ENCODE data around the gene REEP5.

The REEP5 gene

GRCh38 chr5:112951124-112951702 lies 29.2 kb upstream of the REEP5 start:
- no peak overlapping the region for H3K4me3 Mint-ChIP-seq
- H3K27ac Mint-ChIP-seq: no peak overlapping the region
- H3K36me3 Mint-ChIP-seq (ENCODE audit: low read depth): no peaks in the 10 kb centered on the region
- no peaks in the 10 kb centered on the region for H3K9me3 Mint-ChIP-seq
- peaks cover 8% of the 10 kb centered on the region for H3K4me1 Mint-ChIP-seq (ENCODE audit: low read depth)
- peaks cover 5% of the 10 kb centered on the region for H3K27me3 Mint-ChIP-seq (ENCODE audit: low read depth)
- no peak for DNase-seq (ENCODE audit: low spot score)

- no peak for DNase-seq (ENCODE audit: low spot score)
- Mint-ChIP-seq H3K9me3 (no peaks in the 10 kb centered on the region), H3K27me3 (ENCODE audit: low read depth) (peaks cover 5% of the 10 kb centered on the region), H3K36me3 (ENCODE audit: low read depth) (no peaks in the 10 kb centered on the region), H3K27ac (no peak overlapping the region), H3K4me3 (no peak overlapping the region), H3K4me1 (ENCODE audit: low read depth) (peaks cover 15% of the 10 kb centered on the region)
These were observed 26.4 kb upstream of the REEP5 start for GRCh38 chr5:112948458-112948857.

GRCh38 chr5:112940670-112941069 lies 18.6 kb upstream of the REEP5 start:
- Mint-ChIP-seq H3K27ac (no peak overlapping the region), H3K36me3 (ENCODE audit: low read depth) (no peaks in the 10 kb centered on the region), H3K9me3 (no peaks in the 10 kb centered on the region), H3K4me3 (no peak overlapping the region), H3K27me3 (ENCODE audit: low read depth) (peaks cover 9% of the 10 kb centered on the region), H3K4me1 (ENCODE audit: low read depth) (peaks cover 2% of the 10 kb centered on the region)
- no peak for DNase-seq (ENCODE audit: low spot score)

GRCh38 chr5:112938286-112938685 lies 16.3 kb upstream of the REEP5 start:
- no peak for DNase-seq (ENCODE audit: low spot score)
- H3K27ac Mint-ChIP-seq: no peak overlapping the region
- H3K4me1 Mint-ChIP-seq (ENCODE audit: low read depth): peaks cover 9% of the 10 kb centered on the region
- H3K4me3 Mint-ChIP-seq: no peak overlapping the region
- H3K36me3 Mint-ChIP-seq (ENCODE audit: low read depth): no peaks in the 10 kb centered on the region
- H3K27me3 Mint-ChIP-seq (ENCODE audit: low read depth): peaks cover 9% of the 10 kb centered on the region
- peaks cover 5% of the 10 kb centered on the region for H3K9me3 Mint-ChIP-seq

- no peak overlapping the region for H3K27ac Mint-ChIP-seq
- peaks cover 5% of the 10 kb centered on the region for H3K9me3 Mint-ChIP-seq
- no peak overlapping the region for H3K4me3 Mint-ChIP-seq
- no peaks in the 10 kb centered on the region for H3K27me3 Mint-ChIP-seq (ENCODE audit: low read depth)
- peaks cover 21% of the 10 kb centered on the region for H3K4me1 Mint-ChIP-seq (ENCODE audit: low read depth)
- no peak for DNase-seq (ENCODE audit: low spot score)
- no peaks in the 10 kb centered on the region for H3K36me3 Mint-ChIP-seq (ENCODE audit: low read depth)
These were observed 13.6 kb upstream of the REEP5 start for GRCh38 chr5:112935675-112936074.

GRCh38 chr5:112934366-112934663 lies 12.3 kb upstream of the REEP5 start:
- Mint-ChIP-seq H3K36me3 (ENCODE audit: low read depth) (no peaks in the 10 kb centered on the region), H3K4me1 (ENCODE audit: low read depth) (peaks cover 32% of the 10 kb centered on the region), H3K27ac (no peak overlapping the region), H3K4me3 (no peak overlapping the region), H3K27me3 (ENCODE audit: low read depth) (no peaks in the 10 kb centered on the region), H3K9me3 (peaks cover 5% of the 10 kb centered on the region)
- DNase-seq (ENCODE audit: low spot score): no peak

- no peak for DNase-seq (ENCODE audit: low spot score)
- H3K36me3 Mint-ChIP-seq (ENCODE audit: low read depth): no peaks in the 10 kb centered on the region
- H3K27me3 Mint-ChIP-seq (ENCODE audit: low read depth): no peaks in the 10 kb centered on the region
- no peak overlapping the region for H3K27ac Mint-ChIP-seq
- H3K4me1 Mint-ChIP-seq (ENCODE audit: low read depth): peaks cover 35% of the 10 kb centered on the region
- H3K4me3 Mint-ChIP-seq: no peak overlapping the region
- H3K9me3 Mint-ChIP-seq: peaks cover 5% of the 10 kb centered on the region
These were observed 11.8 kb upstream of the REEP5 start for GRCh38 chr5:112933651-112934365.

- H3K27me3 Mint-ChIP-seq (ENCODE audit: low read depth): no peaks in the 10 kb centered on the region
- H3K4me3 Mint-ChIP-seq: no peak overlapping the region
- no peak overlapping the region for H3K27ac Mint-ChIP-seq
- H3K4me1 Mint-ChIP-seq (ENCODE audit: low read depth): peaks cover 42% of the 10 kb centered on the region
- H3K36me3 Mint-ChIP-seq (ENCODE audit: low read depth): no peaks in the 10 kb centered on the region
- peaks cover 5% of the 10 kb centered on the region for H3K9me3 Mint-ChIP-seq
- DNase-seq (ENCODE audit: low spot score): no peak
These were observed 11.1 kb upstream of the REEP5 start for GRCh38 chr5:112933105-112933504.

GRCh38 chr5:112931473-112931872 lies 9.4 kb upstream of the REEP5 start:
- H3K4me1 Mint-ChIP-seq (ENCODE audit: low read depth): peaks cover 48% of the 10 kb centered on the region
- no peak overlapping the region for H3K4me3 Mint-ChIP-seq
- peaks cover 3% of the 10 kb centered on the region for H3K36me3 Mint-ChIP-seq (ENCODE audit: low read depth)
- H3K9me3 Mint-ChIP-seq: peaks cover 5% of the 10 kb centered on the region
- H3K27me3 Mint-ChIP-seq (ENCODE audit: low read depth): no peaks in the 10 kb centered on the region
- no peak for DNase-seq (ENCODE audit: low spot score)
- H3K27ac Mint-ChIP-seq: peak overlapping the region; percentile 29

GRCh38 chr5:112930082-112930344 lies 8.0 kb upstream of the REEP5 start:
- Mint-ChIP-seq H3K4me3 (peak overlapping the region; percentile 68), H3K36me3 (ENCODE audit: low read depth) (peaks cover 3% of the 10 kb centered on the region), H3K27ac (peak overlapping the region; percentile 82), H3K27me3 (ENCODE audit: low read depth) (no peaks in the 10 kb centered on the region), H3K9me3 (peaks cover 5% of the 10 kb centered on the region), H3K4me1 (ENCODE audit: low read depth) (peaks cover 48% of the 10 kb centered on the region)
- DNase-seq (ENCODE audit: low spot score): no peak

GRCh38 chr5:112929336-112930081 lies 7.5 kb upstream of the REEP5 start:
- peak overlapping the region; percentile 68 for H3K4me3 Mint-ChIP-seq
- H3K36me3 Mint-ChIP-seq (ENCODE audit: low read depth): peaks cover 3% of the 10 kb centered on the region
- H3K4me1 Mint-ChIP-seq (ENCODE audit: low read depth): peaks cover 47% of the 10 kb centered on the region
- H3K27ac Mint-ChIP-seq: peak overlapping the region; percentile 82
- peaks cover 5% of the 10 kb centered on the region for H3K9me3 Mint-ChIP-seq
- H3K27me3 Mint-ChIP-seq (ENCODE audit: low read depth): no peaks in the 10 kb centered on the region
- DNase-seq (ENCODE audit: low spot score): no peak

- Mint-ChIP-seq H3K4me1 (ENCODE audit: low read depth) (peaks cover 50% of the 10 kb centered on the region), H3K9me3 (no peaks in the 10 kb centered on the region), H3K27ac (peak overlapping the region; percentile 97), H3K4me3 (peak overlapping the region; percentile 83), H3K36me3 (ENCODE audit: low read depth) (peaks cover 18% of the 10 kb centered on the region), H3K27me3 (ENCODE audit: low read depth) (no peaks in the 10 kb centered on the region)
- DNase-seq (ENCODE audit: low spot score): no peak
These were observed 2.0 kb upstream of the REEP5 start for GRCh38 chr5:112923988-112924387.

GRCh38 chr5:112923148-112923917 lies 1.3 kb upstream of the REEP5 start:
- H3K27me3 Mint-ChIP-seq (ENCODE audit: low read depth): no peaks in the 10 kb centered on the region
- H3K9me3 Mint-ChIP-seq: no peaks in the 10 kb centered on the region
- no peak for DNase-seq (ENCODE audit: low spot score)
- H3K4me3 Mint-ChIP-seq: peak overlapping the region; percentile 83
- peaks cover 51% of the 10 kb centered on the region for H3K4me1 Mint-ChIP-seq (ENCODE audit: low read depth)
- peak overlapping the region; percentile 97 for H3K27ac Mint-ChIP-seq
- H3K36me3 Mint-ChIP-seq (ENCODE audit: low read depth): peaks cover 24% of the 10 kb centered on the region

All from T-helper 2 cell treated with Interferon-gamma antibody and Interleukin-4, amounts not matched to agents 5 μg/mL and 100 μg/mL, for 36 hours (primary cell).